ENCODE data around the gene RABEPK.
"Not testable (repeated sequence)": the region's sequence is repeated elsewhere in the genome, so short reads cannot be mapped to it uniquely, and the experiment has no call there.

The RABEPK gene

GRCh38 chr9:125227761-125228160 lies 27.4 kb downstream of the RABEPK start:
- no peak for DNase-seq (ENCODE audit: low spot score in 2 of 2)
- Histone ChIP-seq H3K36me3 (replicated peaks) (peaks cover 14% of the 10 kb centered on the region), H3K4me1 (no peaks in the 10 kb centered on the region), H3K4me3 (no peak overlapping the region), H3K9me3 (no peaks in the 10 kb centered on the region), H3K27me3 (ENCODE audit: low read depth) (no peaks in the 10 kb centered on the region)
- in situ Hi-C loops (cut with MboI; ENCODE audit: low sequenced_read_pairs), result no loop called here

GRCh38 chr9:125233678-125234077 lies 33.3 kb downstream of the RABEPK start:
- Histone ChIP-seq H3K36me3 (replicated peaks) (peaks cover 59% of the 10 kb centered on the region), H3K27me3 (ENCODE audit: low read depth) (no peaks in the 10 kb centered on the region), H3K9me3 (no peaks in the 10 kb centered on the region), H3K4me1 (peaks cover 9% of the 10 kb centered on the region), H3K4me3 (no peak overlapping the region)
- DNase-seq (ENCODE audit: low spot score in 2 of 2), result no peak
- in situ Hi-C loops (cut with MboI; ENCODE audit: low sequenced_read_pairs), result no loop called here

- H3K9me3 ChIP-seq; H3K4me3 ChIP-seq; DNase-seq (ENCODE audit: low spot score in 2 of 2); in situ Hi-C loops (cut with MboI; ENCODE audit: low sequenced_read_pairs); H3K27me3 ChIP-seq (ENCODE audit: low read depth): not testable (repeated sequence)
- Histone ChIP-seq H3K4me1 (peaks cover 11% of the 10 kb centered on the region), H3K36me3 (replicated peaks) (peaks cover 63% of the 10 kb centered on the region)
These were observed 33.8 kb downstream of the RABEPK start for GRCh38 chr9:125234099-125234498.

GRCh38 chr9:125235804-125236519 lies 35.6 kb downstream of the RABEPK start:
- Histone ChIP-seq H3K27me3 (ENCODE audit: low read depth) (no peaks in the 10 kb centered on the region), H3K4me3 (no peak overlapping the region), H3K9me3 (no peaks in the 10 kb centered on the region), H3K36me3 (replicated peaks) (peaks cover 78% of the 10 kb centered on the region), H3K4me1 (peaks cover 16% of the 10 kb centered on the region)
- in situ Hi-C loops (cut with MboI; ENCODE audit: low sequenced_read_pairs), result no loop called here
- DNase-seq (ENCODE audit: low spot score in 2 of 2), result no peak

- Histone ChIP-seq H3K4me1 (peaks cover 16% of the 10 kb centered on the region), H3K36me3 (replicated peaks) (peaks cover 79% of the 10 kb centered on the region)
- DNase-seq (ENCODE audit: low spot score in 2 of 2); in situ Hi-C loops (cut with MboI; ENCODE audit: low sequenced_read_pairs); H3K9me3 ChIP-seq; H3K27me3 ChIP-seq (ENCODE audit: low read depth); H3K4me3 ChIP-seq: not testable (repeated sequence)
These were observed 36.3 kb downstream of the RABEPK start for GRCh38 chr9:125236520-125237159.

GRCh38 chr9:125238127-125238914 lies 38.0 kb downstream of the RABEPK start:
- Histone ChIP-seq H3K4me3 (no peak overlapping the region), H3K4me1 (peaks cover 19% of the 10 kb centered on the region), H3K27me3 (ENCODE audit: low read depth) (no peaks in the 10 kb centered on the region), H3K9me3 (no peaks in the 10 kb centered on the region), H3K36me3 (replicated peaks) (peaks cover 74% of the 10 kb centered on the region)
- in situ Hi-C loops (cut with MboI; ENCODE audit: low sequenced_read_pairs), result no loop called here
- no peak for DNase-seq (ENCODE audit: low spot score in 2 of 2)

GRCh38 chr9:125238915-125239446 lies 38.6 kb downstream of the RABEPK start:
- Histone ChIP-seq H3K9me3 (no peaks in the 10 kb centered on the region; the same call in 1 of the 2 replicates), H3K4me1 (peaks cover 21% of the 10 kb centered on the region), H3K27me3 (ENCODE audit: low read depth) (no peaks in the 10 kb centered on the region), H3K36me3 (replicated peaks) (peaks cover 68% of the 10 kb centered on the region), H3K4me3 (peak overlapping the region; percentile 99)
- DNase-seq (ENCODE audit: low spot score in 2 of 2), result no peak
- in situ Hi-C loops (cut with MboI; ENCODE audit: low sequenced_read_pairs), result no loop called here

- H3K4me3 ChIP-seq, result peak overlapping the region; percentile 99
- no peaks in the 10 kb centered on the region for H3K27me3 ChIP-seq (ENCODE audit: low read depth)
- H3K4me1 ChIP-seq, result peaks cover 21% of the 10 kb centered on the region
- no peaks in the 10 kb centered on the region; the same call in 1 of the 2 replicates for H3K9me3 ChIP-seq
- in situ Hi-C loops (cut with MboI; ENCODE audit: low sequenced_read_pairs), result no loop called here
- DNase-seq (ENCODE audit: low spot score in 2 of 2), result no peak
- H3K36me3 ChIP-seq (replicated peaks), result peaks cover 62% of the 10 kb centered on the region
These were observed 39.6 kb downstream of the RABEPK start for GRCh38 chr9:125239631-125240597.

GRCh38 chr9:125240649-125240999 lies 40.3 kb downstream of the RABEPK start:
- no peaks in the 10 kb centered on the region; the same call in 1 of the 2 replicates for H3K9me3 ChIP-seq
- peak in 1 of 2 experiments; percentile 13 for DNase-seq (ENCODE audit: low spot score in 2 of 2)
- in situ Hi-C loops (cut with MboI; ENCODE audit: low sequenced_read_pairs), result no loop called here
- peaks cover 19% of the 10 kb centered on the region for H3K4me1 ChIP-seq
- peak overlapping the region; percentile 99 for H3K4me3 ChIP-seq
- H3K27me3 ChIP-seq (ENCODE audit: low read depth), result no peaks in the 10 kb centered on the region
- H3K36me3 ChIP-seq (replicated peaks), result peaks cover 55% of the 10 kb centered on the region

GRCh38 chr9:125241000-125241862 lies 40.9 kb downstream of the RABEPK start, which contains the start of gene HSPA5:
Gene HSPA5 (minus strand): TSS chr9:125241343. CDS start chr9:125241126, 217 bp downstream.
- DNase-seq (ENCODE audit: low spot score in 2 of 2), result peak; percentile 97 to 100
- H3K9me3 ChIP-seq, result no peaks in the 10 kb centered on the region; the same call in 1 of the 2 replicates
- in situ Hi-C loops (cut with MboI; ENCODE audit: low sequenced_read_pairs), result no loop called here
- peaks cover 49% of the 10 kb centered on the region for H3K36me3 ChIP-seq (replicated peaks)
- peak within 1 kb of the TSS; percentile 99 for H3K4me3 ChIP-seq
- H3K27me3 ChIP-seq (ENCODE audit: low read depth), result no peaks in the 10 kb centered on the region
- H3K4me1 ChIP-seq, result peaks cover 18% of the 10 kb centered on the region

- DNase-seq (ENCODE audit: low spot score in 2 of 2), result peak in 1 of 2 experiments; percentile 47
- Histone ChIP-seq H3K36me3 (replicated peaks) (peaks cover 40% of the 10 kb centered on the region), H3K4me1 (peaks cover 18% of the 10 kb centered on the region), H3K27me3 (ENCODE audit: low read depth) (no peaks in the 10 kb centered on the region), H3K4me3 (peak overlapping the region; percentile 99), H3K9me3 (no peaks in the 10 kb centered on the region; the same call in 1 of the 2 replicates)
- in situ Hi-C loops (cut with MboI; ENCODE audit: low sequenced_read_pairs), result no loop called here
These were observed 41.8 kb downstream of the RABEPK start for GRCh38 chr9:125241863-125242739.

Data from HAP-1 (cell line).